Smooth muscle cell (in vitro differentiated cells): Measurements from ENCODE around the gene STAT1. TPM values are rescaled to one million over a fixed set of nuclear protein-coding genes. Genes with fewer than 3 reads are reported as not detected.

ENCODE experiments used
- DNase-seq: peaks from one replicate; lab custom pipeline; 2025; ENCODE audit not compliant: unreplicated experiment; lab: John Stamatoyannopoulos, UW
- H2AFZ ChIP-seq: fragments of 200-600 bp; sonication (generic); 2 replicates; pipeline ENCODE4 v1.6.0; 2016; ENCODE audit warnings: antibody characterized with exemption, low read depth, mild to moderate bottlenecking
- H3F3A ChIP-seq: fragments of 200-600 bp; sonication (generic); 2 replicates; pipeline ENCODE4 v1.6.0; 2017; ENCODE audit warnings: antibody characterized with exemption, low read depth
- H3K27ac ChIP-seq: fragments of 200-600 bp; sonication (generic); 2 replicates; pipeline ENCODE4 v1.5.1; 2016; ENCODE audit warnings: low read depth, mild to moderate bottlenecking
- H3K27me3 ChIP-seq: fragments of 200-600 bp; sonication (generic); 2 replicates; pipeline ENCODE4 v1.6.1; 2016; ENCODE audit warnings: low read depth, mild to moderate bottlenecking
- H3K36me3 ChIP-seq: fragments of 200-600 bp; sonication (generic); 2 replicates; pipeline ENCODE4 v1.5.1; 2016; ENCODE audit warnings: low read depth
- H3K4me1 ChIP-seq: fragments of 200-600 bp; sonication (generic); 2 replicates; pipeline ENCODE4 v1.5.1; 2016; ENCODE audit warnings: low read depth
- H3K4me2 ChIP-seq: fragments of 200-600 bp; sonication (generic); 2 replicates; pipeline ENCODE4 v1.6.0; 2016; ENCODE audit warnings: mild to moderate bottlenecking
- H3K4me3 ChIP-seq: fragments of 200-600 bp; sonication (generic); 2 replicates; pipeline ENCODE4 v1.5.1; 2016; ENCODE audit warnings: mild to moderate bottlenecking
- H3K79me2 ChIP-seq: fragments of 200-600 bp; sonication (generic); 2 replicates; pipeline ENCODE4 v1.6.0; 2016; ENCODE audit warnings: low read depth, mild to moderate bottlenecking
- H3K9ac ChIP-seq: fragments of 200-600 bp; sonication (generic); 2 replicates; pipeline ENCODE4 v1.6.0; 2016; ENCODE audit warnings: low read depth
- H3K9me3 ChIP-seq: fragments of 200-600 bp; sonication (generic); replicated peaks from 2 replicates; pipeline ENCODE4 v1.5.1; 2016; ENCODE audit warnings: low read depth
- H4K20me1 ChIP-seq: fragments of 200-600 bp; sonication (generic); 2 replicates; pipeline ENCODE4 v1.6.0; 2016; ENCODE audit warnings: low read depth
- CTCF ChIP-seq: fragments of 200-600 bp; sonication (generic); IDR thresholded peaks from 2 replicates; pipeline ENCODE4 v1.5.1; 2017; ENCODE audit warnings: borderline replicate concordance, mild to moderate bottlenecking, antibody characterized with exemption; ENCODE audit not compliant: insufficient read depth, poor library complexity, severe bottlenecking
- WGBS: methylation state at CpG from one replicate; pipeline ENCODE4 v1.1.7; 2016; ENCODE audit warnings: low lambda C conversion rate; 5-methylcytosine and 5-hydroxymethylcytosine counted together
- polyA plus RNA-seq: library from polyadenylated mRNA; unstranded; fragments of >200 nt; fragmentation: Nextera tagmentation; extraction: Ambion mirVana; gene quantifications from 2 replicates; pipeline ENCODE4 v1.2.1, GENCODE V29; 2016
- total RNA-seq: library from RNA; depleted of rRNA; stranded (reverse); fragments of >200 nt; gene quantifications from 2 replicates; pipeline ENCODE4 v1.2.3, GENCODE V29; 2014

The STAT1 gene
- total and polyA plus RNA-seq, 2 experiments from 2014 or later, result 30.5 to 66.5 TPM

GRCh38 chr2:191059308-191059707, 45.3 kb upstream of the STAT1 start:
- Histone ChIP-seq H4K20me1 (no peaks in the 10 kb centered on the region), H3K4me1 (no peaks in the 10 kb centered on the region), H3K9ac (no peak overlapping the region), H2AFZ (no peak overlapping the region), H3K27ac (no peak overlapping the region), H3K79me2 (no peaks in the 10 kb centered on the region), H3K4me2 (no peak overlapping the region), H3F3A (no peaks in the 10 kb centered on the region), H3K4me3 (no peak overlapping the region), H3K27me3 (no peaks in the 10 kb centered on the region), H3K36me3 (no peaks in the 10 kb centered on the region), H3K9me3 (no peaks in the 10 kb centered on the region)
- WGBS, result 84% methylated on average over 3 of the region's 3 CpGs
- no peak for DNase-seq
- TF ChIP-seq CTCF, result no peak

GRCh38 chr2:191056228-191056627, 42.3 kb upstream of the STAT1 start:
- no peaks in the 10 kb centered on the region for H3K4me1 ChIP-seq
- H3K79me2 ChIP-seq, result no peaks in the 10 kb centered on the region
- H3K36me3 ChIP-seq, result no peaks in the 10 kb centered on the region
- no peak for DNase-seq
- no peak overlapping the region for H3K4me3 ChIP-seq
- no peak overlapping the region for H3K9ac ChIP-seq
- peaks cover 11% of the 10 kb centered on the region for H3K27me3 ChIP-seq
- no peaks in the 10 kb centered on the region for H3K9me3 ChIP-seq
- H3F3A ChIP-seq, result no peaks in the 10 kb centered on the region
- 96% methylated on average over 2 of the region's 2 CpGs for WGBS
- H2AFZ ChIP-seq, result no peak overlapping the region
- no peak overlapping the region for H3K27ac ChIP-seq
- no peak overlapping the region for H3K4me2 ChIP-seq
- H4K20me1 ChIP-seq, result no peaks in the 10 kb centered on the region
- TF ChIP-seq CTCF, result no peak

GRCh38 chr2:191053256-191053655, 39.3 kb upstream of the STAT1 start:
- Histone ChIP-seq H3K9me3 (no peaks in the 10 kb centered on the region), H4K20me1 (no peaks in the 10 kb centered on the region), H3K9ac (no peak overlapping the region), H3K4me2 (no peak overlapping the region), H3K4me1 (peaks cover 8% of the 10 kb centered on the region), H3K36me3 (no peaks in the 10 kb centered on the region), H3K27ac (no peak overlapping the region), H3K4me3 (no peak overlapping the region), H3K79me2 (no peaks in the 10 kb centered on the region), H3F3A (no peaks in the 10 kb centered on the region), H3K27me3 (peaks cover 11% of the 10 kb centered on the region), H2AFZ (no peak overlapping the region)
- WGBS, result 74% methylated on average over 6 of the region's 6 CpGs
- no peak for DNase-seq
- no peak for TF ChIP-seq CTCF
